ENCODE measurements around the gene KRTAP5-10.
"Not testable (repeated sequence)": the region's sequence is repeated elsewhere in the genome, so short reads cannot be mapped to it uniquely, and the experiment has no call there.

Gene KRTAP5-10

DNA sequence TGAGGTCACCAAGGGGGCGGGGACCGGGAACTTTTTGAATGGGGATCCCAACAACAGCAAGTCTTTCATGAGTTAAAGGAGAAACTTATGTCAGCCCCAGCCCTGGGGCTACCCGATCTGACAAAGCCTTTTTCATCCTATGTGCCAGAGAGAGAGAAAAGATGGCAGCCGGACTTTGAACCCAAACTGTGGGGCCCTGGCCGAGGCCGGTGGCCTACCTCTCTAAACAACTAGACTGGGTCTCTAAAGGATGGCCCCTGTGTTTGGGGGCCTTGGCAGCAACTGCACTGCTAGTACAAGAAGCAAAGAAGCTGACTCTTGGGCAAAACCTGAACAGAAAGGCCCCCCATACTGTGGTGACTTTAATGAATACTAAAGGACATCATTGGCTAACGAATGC lies 48.6 kb downstream of the KRTAP5-10 start:
- DNase-seq, result not testable (repeated sequence)

DNA sequence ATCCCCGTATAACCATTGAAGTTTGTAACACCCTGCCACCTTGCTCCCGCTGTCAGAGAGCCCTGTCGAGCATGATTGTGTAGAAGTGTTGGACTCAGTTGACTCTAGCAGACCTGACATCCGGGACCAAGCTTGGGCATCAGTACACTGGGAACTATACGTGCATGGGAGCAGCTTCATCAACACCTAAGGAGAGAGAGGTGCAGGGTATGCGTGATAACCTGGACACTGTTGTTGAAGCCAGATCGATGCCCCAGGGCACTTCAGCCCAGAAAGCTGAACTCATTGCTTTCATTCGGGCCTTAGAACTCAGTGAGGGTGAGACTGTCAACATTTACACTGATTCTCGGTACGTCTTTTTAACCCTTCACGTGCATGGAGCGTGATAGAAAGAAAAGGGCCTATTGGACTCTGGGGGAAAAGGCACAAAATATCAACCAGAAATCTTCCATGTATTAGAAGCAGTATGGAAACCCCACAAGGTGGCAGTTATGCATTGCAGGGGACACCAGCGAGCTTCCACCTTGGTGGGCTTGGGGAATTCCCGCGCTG lies 49.1 kb downstream of the KRTAP5-10 start:
- DNase-seq, result not testable (repeated sequence)

DNA sequence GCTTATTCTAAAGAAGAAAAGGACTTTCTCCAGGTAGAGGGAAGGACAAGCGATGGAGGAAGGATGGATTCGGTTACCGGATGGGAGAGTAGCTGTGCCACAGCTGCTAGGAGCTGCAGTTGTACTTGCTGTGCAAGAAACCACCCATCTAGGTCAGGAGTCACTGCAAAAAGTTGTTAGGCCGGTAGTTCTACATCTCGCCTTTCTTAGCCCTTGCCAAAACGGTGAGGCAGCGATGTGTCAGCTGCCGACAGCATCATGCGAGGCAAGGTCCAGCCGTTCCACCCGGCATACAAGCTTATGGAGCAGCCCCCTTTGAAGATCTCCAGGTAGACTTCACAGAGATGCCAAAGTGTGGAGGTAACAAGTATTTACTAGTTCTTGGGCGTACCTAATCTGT lies 49.6 kb downstream of the KRTAP5-10 start:
- DNase-seq, result not testable (repeated sequence)
